GM19025 (cell line): Measurements from ENCODE around the gene EYA2.
"Not testable (repeated sequence)": the region's sequence is repeated elsewhere in the genome, so short reads cannot be mapped to it uniquely, and the experiment has no call there.

Source experiments
- ATAC-seq: cut with Tn5 transposase; IDR thresholded peaks from one replicate; pipeline ENCODE4 v1.9.1; 2021; ENCODE audit warnings: mild to moderate bottlenecking, low read depth, moderate library complexity; ENCODE audit not compliant: unreplicated experiment

Gene EYA2

GRCh38 chr20:46951405-46951804 lies 56.8 kb downstream of the EYA2 start:
- no peak for ATAC-seq

- no peak for ATAC-seq
Measured at GRCh38 chr20:46951840-46952497, 57.3 kb downstream of the EYA2 start.

GRCh38 chr20:46953596-46953995 lies 59.0 kb downstream of the EYA2 start:
- ATAC-seq, result no peak

- no peak for ATAC-seq
Measured at GRCh38 chr20:46954490-46955038, 59.9 kb downstream of the EYA2 start.

- no peak for ATAC-seq
Measured at GRCh38 chr20:46955601-46956556, 61.2 kb downstream of the EYA2 start.

GRCh38 chr20:46959081-46959692 lies 64.5 kb downstream of the EYA2 start:
- ATAC-seq, result no peak

GRCh38 chr20:46959821-46960220 lies 65.2 kb downstream of the EYA2 start:
- no peak for ATAC-seq

GRCh38 chr20:46960536-46960935 lies 65.9 kb downstream of the EYA2 start:
- no peak for ATAC-seq

- ATAC-seq, result not testable (repeated sequence)
Measured at GRCh38 chr20:46961968-46962367, 67.3 kb downstream of the EYA2 start.

GRCh38 chr20:46962452-46963195 lies 68.0 kb downstream of the EYA2 start:
- ATAC-seq, result no peak

- no peak for ATAC-seq
Measured at GRCh38 chr20:46963196-46963529, 68.5 kb downstream of the EYA2 start.

- no peak for ATAC-seq
Measured at GRCh38 chr20:46963758-46964617, 69.3 kb downstream of the EYA2 start.

GRCh38 chr20:46964618-46965455 lies 70.2 kb downstream of the EYA2 start:
- no peak for ATAC-seq

- no peak for ATAC-seq
Measured at GRCh38 chr20:46965477-46965876, 70.8 kb downstream of the EYA2 start.

- ATAC-seq, result no peak
Measured at GRCh38 chr20:46967646-46968045, 73.0 kb downstream of the EYA2 start.

GRCh38 chr20:46970937-46971630 lies 76.4 kb downstream of the EYA2 start:
- no peak for ATAC-seq

- ATAC-seq, result no peak
Measured at GRCh38 chr20:46973766-46974165, 79.1 kb downstream of the EYA2 start.
